Naive thymus-derived CD4-positive, alpha-beta T cell (primary cell): ENCODE results near the gene ACOXL. TPM values are rescaled to one million over a fixed set of nuclear protein-coding genes. Genes with fewer than 3 reads are reported as not detected.

Source experiments
- ATAC-seq: fragments of 150-1000 bp; cut with Tn5 transposase; 2 replicates; pipeline ENCODE4 v1.10.0; 2021; ENCODE audit warnings: mild to moderate bottlenecking, moderate library complexity
- CTCF ChIA-PET: fragments of 350-600 bp; sonication (Branson Sonifier 250); formaldehyde crosslinking; loops from one replicate; lab custom pipeline; 2021; ENCODE audit warnings: antibody characterized with exemption; lab: Charles Lee
- POLR2A ChIA-PET: fragments of 350-600 bp; sonication (Branson Sonifier 250); formaldehyde crosslinking; loops from one replicate; lab custom pipeline; 2021; ENCODE audit warnings: antibody characterized with exemption, inconsistent platforms; lab: Charles Lee
- DNase-seq, 9 donors: peaks; one replicate each; pipeline versions ENCODE4 v3.0.0 to v3.0.0-alpha.2; 2020 to 2022; ENCODE audit warnings: mixed read lengths in 1 of 9
- H3K27ac ChIP-seq: one replicate; pipeline ENCODE4 v1.7.0; 2013; ENCODE audit warnings: mild to moderate bottlenecking, low read depth, low read length, moderate library complexity
- H3K27me3 ChIP-seq, 2 donors: one replicate each; pipeline ENCODE4 v1.7.0; 2013; ENCODE audit warnings: low read length in 2 of 2, mild to moderate bottlenecking in 2 of 2, moderate library complexity in 2 of 2; ENCODE audit not compliant: control insufficient read depth in 2 of 2, insufficient read depth in 2 of 2
- H3K36me3 ChIP-seq, 3 experiments: 1 replicate in 2 of 3; 2 replicates in 1 of 3; pipeline ENCODE4 v1.7.0; 2013; ENCODE audit warnings: low read length in 3 of 3, mild to moderate bottlenecking in 3 of 3, moderate library complexity in 1 of 3; ENCODE audit not compliant: insufficient read depth in 3 of 3, control insufficient read depth in 2 of 3
- H3K4me1 ChIP-seq, 2 donors: one replicate each; pipeline ENCODE4 v1.7.0; 2013; ENCODE audit warnings: low read length in 2 of 2, mild to moderate bottlenecking in 2 of 2, moderate library complexity in 1 of 2; ENCODE audit not compliant: control insufficient read depth in 2 of 2, insufficient read depth in 2 of 2
- H3K4me3 ChIP-seq: 2 replicates; pipeline ENCODE4 v1.7.0; 2013; ENCODE audit warnings: mild to moderate bottlenecking, low read length
- H3K9me3 ChIP-seq, 3 experiments: 1 replicate in 2 of 3; 2 replicates in 1 of 3; pipeline ENCODE4 v1.7.0; 2013; ENCODE audit warnings: low read length in 3 of 3; ENCODE audit not compliant: control insufficient read depth in 2 of 3
- H3K27ac Mint-ChIP-seq, 9 donors: one replicate each; pipeline ENCODE4 v1.8.0; 2020 to 2022; ENCODE audit warnings: mixed read lengths in 9 of 9, mild to moderate bottlenecking in 8 of 9, moderate library complexity in 5 of 9, inconsistent platforms in 2 of 9
- H3K27me3 Mint-ChIP-seq, 5 donors: one replicate each; pipeline ENCODE4 v1.8.0; 2021 to 2022; ENCODE audit warnings: mixed read lengths in 5 of 5, mild to moderate bottlenecking in 1 of 5
- H3K36me3 Mint-ChIP-seq, 5 donors: one replicate each; pipeline ENCODE4 v1.8.0; 2020 to 2022; ENCODE audit warnings: mixed read lengths in 5 of 5, mild to moderate bottlenecking in 3 of 5, inconsistent platforms in 1 of 5
- H3K4me1 Mint-ChIP-seq, 7 donors: one replicate each; pipeline ENCODE4 v1.8.0; 2020 to 2022; ENCODE audit warnings: mixed read lengths in 7 of 7, mild to moderate bottlenecking in 3 of 7, inconsistent platforms in 1 of 7
- H3K4me3 Mint-ChIP-seq, 10 donors: one replicate each; pipeline ENCODE4 v1.8.0; 2020 to 2022; ENCODE audit warnings: mild to moderate bottlenecking in 10 of 10, mixed read lengths in 10 of 10, moderate library complexity in 6 of 10, inconsistent platforms in 2 of 10
- H3K9me3 Mint-ChIP-seq, 11 donors: one replicate each; pipeline ENCODE4 v1.8.0; 2020 to 2022; ENCODE audit warnings: mixed read lengths in 11 of 11, mild to moderate bottlenecking in 4 of 11, inconsistent platforms in 1 of 11, moderate library complexity in 1 of 11
- intact Hi-C, 2 donors: fragments of 100-400 bp; cut with micrococcal nuclease; formaldehyde crosslinking; loops; one replicate each; pipeline ENCODE4 v1.15.1; 2023
- polyA plus RNA-seq, 2 donors: library from polyadenylated mRNA; unstranded; fragments of 300-500 nt; fragmentation: Illumina TruSeq; gene quantifications; one replicate each; pipeline ENCODE4 v1.2.3, GENCODE V29; 2021
- total RNA-seq, 6 experiments: library from RNA in 5 of 6; stranded (reverse) in 5 of 6; gene quantifications; 1 replicate in 5 of 6; 2 replicates in 1 of 6; pipeline ENCODE4 v1.2.3 and lab custom pipeline; 2021 to 2026

The ACOXL gene
- total and polyA plus RNA-seq, 7 experiments from 2014 or later: 0.29 TPM; not detected in 6

- H3K27me3 Mint-ChIP-seq: peaks cover 0 to 76% (median 18%) of the 10 kb centered on the region in 5 donors
- no peak overlapping the region for H3K27ac Mint-ChIP-seq
- no peak for ATAC-seq
- no peak overlapping the region for H3K27ac ChIP-seq
- H3K4me1 Mint-ChIP-seq: peaks cover 0 to 3% (median 0%) of the 10 kb centered on the region in 7 donors
- POLR2A ChIA-PET: no interaction called here
- no peaks in the 10 kb centered on the region for H3K4me1 ChIP-seq
- H3K9me3 ChIP-seq: no peaks in the 10 kb centered on the region
- H3K4me3 ChIP-seq: no peak overlapping the region
- no peaks in the 10 kb centered on the region for H3K36me3 Mint-ChIP-seq
- no peaks in the 10 kb centered on the region for H3K9me3 Mint-ChIP-seq
- CTCF ChIA-PET: no interaction called here
- DNase-seq: no peak
- H3K4me3 Mint-ChIP-seq: no peak overlapping the region
- no peaks in the 10 kb centered on the region for H3K27me3 ChIP-seq
- no peaks in the 10 kb centered on the region for H3K36me3 ChIP-seq
- intact Hi-C loops: no loop called here
Observed at GRCh38 chr2:111108745-111109271, 376.4 kb downstream of the ACOXL start.

DNA sequence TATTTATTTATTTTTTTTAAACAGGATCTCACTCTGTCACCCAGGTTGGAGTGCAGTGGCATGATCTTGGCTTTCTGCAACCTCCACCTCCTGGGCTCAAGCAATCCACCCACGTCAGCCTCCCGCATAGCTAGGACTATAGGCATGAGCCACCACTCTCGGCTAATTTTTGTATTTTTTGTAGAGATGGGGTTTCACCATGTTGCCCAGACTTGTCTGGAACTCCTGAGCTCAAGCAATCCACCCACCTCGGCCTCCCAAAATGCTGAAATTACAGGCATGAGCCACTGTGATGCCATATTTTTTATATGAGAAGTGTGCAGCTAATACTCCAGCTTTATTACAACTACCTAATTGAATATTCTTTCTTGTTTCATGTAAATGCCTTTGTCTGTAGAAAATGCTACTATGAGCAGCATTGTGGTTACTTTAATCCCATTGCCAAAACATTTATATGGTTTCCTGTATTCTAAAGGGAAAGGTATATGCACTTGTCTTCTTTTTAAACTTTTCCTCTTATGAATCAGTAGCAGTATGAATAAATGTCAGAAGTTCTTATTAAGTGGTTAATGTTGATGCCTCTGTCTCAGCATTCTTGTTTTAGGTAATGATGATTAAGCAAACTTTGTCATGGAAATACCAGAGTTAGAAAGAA lies 378.9 kb downstream of the ACOXL start:
- Mint-ChIP-seq H3K4me1 (peaks cover 0 to 5% (median 0%) of the 10 kb centered on the region in 7 donors), H3K27ac (no peak overlapping the region), H3K36me3 (no peaks in the 10 kb centered on the region), H3K4me3 (no peak overlapping the region), H3K9me3 (no peaks in the 10 kb centered on the region), H3K27me3 (peaks cover 12 to 78% (median 28%) of the 10 kb centered on the region in 5 donors)
- H3K9me3 ChIP-seq: no peaks in the 10 kb centered on the region
- intact Hi-C loops: loop anchor here in 1 of 2 donors (10.0 kb wide), 3 partner anchors 344 to 1534 kb away; partner anchors contain the start of genes SLC20A1 and ZC3H6
- H3K27me3 ChIP-seq: no peaks in the 10 kb centered on the region
- CTCF ChIA-PET: no interaction called here
- H3K4me1 ChIP-seq: no peaks in the 10 kb centered on the region
- POLR2A ChIA-PET: interaction anchor here (0.6 kb wide), 1 partner anchor 13 kb away, joined by 3 read pairs; no protein-coding TSS in a partner anchor
- no peak overlapping the region for H3K4me3 ChIP-seq
- no peak overlapping the region for H3K27ac ChIP-seq
- DNase-seq (no peak), ATAC-seq (no peak)
- H3K36me3 ChIP-seq: no peaks in the 10 kb centered on the region

GRCh38 chr2:111113838-111114237 lies 381.5 kb downstream of the ACOXL start:
- no peak overlapping the region for H3K4me3 ChIP-seq
- no peaks in the 10 kb centered on the region for H3K36me3 Mint-ChIP-seq
- peaks cover 18 to 27% (median 20%) of the 10 kb centered on the region in 7 donors for H3K4me1 Mint-ChIP-seq
- no peak overlapping the region for H3K27ac Mint-ChIP-seq
- ATAC-seq (no peak), DNase-seq (no peak)
- no peak overlapping the region for H3K4me3 Mint-ChIP-seq
- H3K27me3 ChIP-seq: peaks cover 0 to 11% of the 10 kb centered on the region in 2 donors
- peaks cover 37 to 84% (median 48%) of the 10 kb centered on the region in 5 donors for H3K27me3 Mint-ChIP-seq
- peaks cover 18 to 20% of the 10 kb centered on the region in 2 donors for H3K4me1 ChIP-seq
- no peaks in the 10 kb centered on the region for H3K9me3 ChIP-seq
- H3K36me3 ChIP-seq: no peaks in the 10 kb centered on the region
- intact Hi-C loops: loop anchor here in 1 of 2 donors (1.0 to 10.0 kb wide), 4 partner anchors 267 to 1531 kb away; partner anchors contain the start of genes SLC20A1 and ZC3H6
- no peaks in the 10 kb centered on the region for H3K9me3 Mint-ChIP-seq
- ChIA-PET CTCF (no interaction called here), POLR2A (no interaction called here)
- no peak overlapping the region for H3K27ac ChIP-seq

- H3K4me1 Mint-ChIP-seq: peaks cover 21 to 38% (median 28%) of the 10 kb centered on the region in 7 donors
- ATAC-seq: no peak
- H3K4me3 Mint-ChIP-seq: peak overlapping the region in 3 of 10 donors; percentile 47 to 92 (median 65)
- peaks cover 0 to 16% of the 10 kb centered on the region in 2 donors for H3K27me3 ChIP-seq
- intact Hi-C loops: loop anchor here (2.0 to 10.0 kb wide), 8 partner anchors 41 to 1529 kb away; partner anchors contain the start of genes SLC20A1 (in 1 of the 2) and ZC3H6 (in 1 of the 2)
- no peak overlapping the region for H3K27ac Mint-ChIP-seq
- POLR2A ChIA-PET: no interaction called here
- peaks cover 19 to 32% of the 10 kb centered on the region in 2 donors for H3K4me1 ChIP-seq
- no peaks in the 10 kb centered on the region for H3K9me3 ChIP-seq
- H3K27ac ChIP-seq: no peak overlapping the region
- no peaks in the 10 kb centered on the region for H3K36me3 Mint-ChIP-seq
- no peaks in the 10 kb centered on the region for H3K36me3 ChIP-seq
- DNase-seq: peak in 1 of 9 donors; percentile 38
- CTCF ChIA-PET: no interaction called here
- H3K4me3 ChIP-seq: no peak overlapping the region
- no peaks in the 10 kb centered on the region for H3K9me3 Mint-ChIP-seq
- peaks cover 26 to 79% (median 46%) of the 10 kb centered on the region in 5 donors for H3K27me3 Mint-ChIP-seq
Observed at GRCh38 chr2:111116011-111116746, 383.8 kb downstream of the ACOXL start.

GRCh38 chr2:111116843-111117597 lies 384.6 kb downstream of the ACOXL start:
- POLR2A ChIA-PET: no interaction called here
- DNase-seq: peak; percentile 43 to 72 (median 65)
- CTCF ChIA-PET: interaction anchor here (0.9 to 1.1 kb wide), 2 partner anchors 9 to 13 kb away, joined by 3 read pairs; no protein-coding TSS in a partner anchor
- Histone ChIP-seq H3K4me1 (peaks cover 19 to 32% of the 10 kb centered on the region in 2 donors), H3K36me3 (peaks cover 0 to 4% (median 0%) of the 10 kb centered on the region in 3 experiments), H3K27ac (no peak overlapping the region), H3K9me3 (no peaks in the 10 kb centered on the region), H3K4me3 (peak overlapping the region; percentile 65), H3K27me3 (peaks cover 0 to 16% of the 10 kb centered on the region in 2 donors)
- Mint-ChIP-seq H3K4me3 (peak overlapping the region; percentile 66 to 96 (median 86)), H3K4me1 (peaks cover 21 to 40% (median 28%) of the 10 kb centered on the region in 7 donors), H3K27ac (peak overlapping the region in 1 of 9 donors; percentile 65), H3K9me3 (no peaks in the 10 kb centered on the region), H3K27me3 (peaks cover 26 to 76% (median 46%) of the 10 kb centered on the region in 5 donors), H3K36me3 (no peaks in the 10 kb centered on the region)
- intact Hi-C loops: loop anchor here (1.0 to 10.0 kb wide), 10 partner anchors 40 to 1528 kb away; partner anchors contain the start of genes SLC20A1 (in 1 of the 2) and ZC3H6 (in 1 of the 2)
- peak; percentile 52 for ATAC-seq
